ENCODE measurements around the gene CFAP210.

Gene CFAP210, protein sequence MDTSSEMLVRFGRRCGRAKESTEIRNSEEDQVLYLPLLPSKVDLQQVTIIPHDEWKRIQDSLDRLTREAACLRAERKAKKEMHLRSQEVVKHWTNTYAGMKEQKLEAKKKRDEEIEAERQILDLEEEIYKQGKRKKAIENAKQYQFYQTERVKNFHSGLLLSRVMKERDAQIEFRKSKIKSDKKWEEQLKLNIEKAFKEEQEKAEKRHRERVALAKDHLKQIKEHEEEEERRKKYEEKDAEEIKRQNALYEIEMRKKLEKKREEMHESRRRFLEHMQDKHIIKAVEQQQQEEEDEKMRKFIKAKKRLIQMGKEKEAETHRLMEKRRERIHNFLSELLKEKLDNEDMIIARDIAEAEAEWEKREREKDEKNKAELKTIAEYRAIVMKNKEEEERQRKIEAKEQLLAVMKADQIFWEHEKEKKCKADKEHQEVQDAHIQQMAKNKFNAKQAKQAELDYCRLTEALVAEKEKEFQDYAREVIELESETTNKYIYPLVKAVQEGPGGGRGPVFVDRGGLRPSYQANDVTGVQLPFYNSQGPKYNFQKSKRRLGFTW

DNA sequence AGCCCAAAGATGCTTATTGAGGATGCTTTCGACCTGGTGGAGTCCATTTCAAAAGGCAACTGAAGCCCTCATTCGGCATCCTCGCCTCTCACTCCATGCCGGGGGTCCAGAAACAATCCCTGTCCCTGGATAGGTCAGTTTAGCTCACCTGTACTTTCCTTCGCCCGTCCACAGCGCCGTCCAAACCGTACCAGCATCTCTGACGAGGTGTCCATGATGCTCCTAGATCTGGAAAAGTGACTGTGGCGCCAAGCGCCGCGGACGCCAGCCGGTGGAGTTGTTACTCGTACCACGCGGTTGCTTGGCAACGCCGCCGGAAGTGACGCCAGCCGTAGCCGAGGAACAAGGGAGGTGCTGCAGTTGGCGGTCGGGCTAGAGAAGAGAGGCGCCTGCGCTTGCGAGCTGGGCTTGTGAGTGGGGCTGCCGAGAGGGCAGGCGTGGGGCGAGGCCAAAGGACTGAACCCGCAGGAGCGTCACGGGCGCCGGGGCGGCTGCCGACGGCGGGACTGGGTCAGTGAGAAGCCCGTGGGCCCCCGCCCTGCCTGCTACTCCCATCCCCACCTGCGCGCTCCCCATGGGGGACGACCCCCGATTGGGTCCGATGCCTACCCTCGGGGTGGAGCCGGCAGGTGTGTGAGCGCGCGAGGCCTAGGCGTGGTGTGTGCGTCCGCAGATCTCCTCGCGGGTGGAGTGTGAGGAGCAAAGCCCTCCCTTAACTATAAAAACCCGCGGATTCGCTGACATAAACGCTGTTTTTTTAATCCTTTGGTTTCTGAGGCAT lies at the start of gene CFAP210, which contains the start of gene PHOSPHO2:
Gene CFAP210 (minus strand): TSS at position 293 of the 781 bp plus-strand sequence. CDS start 78 bp downstream, at position 215.
Gene PHOSPHO2 (plus strand): TSS at position 357 of the 781 bp plus-strand sequence. CDS start 6,503 bp downstream, outside the sequence.
- peak; percentile 97 to 99 for DNase-seq (ENCODE audit: low read depth in 1 of 2, low spot score in 1 of 2)

DNA sequence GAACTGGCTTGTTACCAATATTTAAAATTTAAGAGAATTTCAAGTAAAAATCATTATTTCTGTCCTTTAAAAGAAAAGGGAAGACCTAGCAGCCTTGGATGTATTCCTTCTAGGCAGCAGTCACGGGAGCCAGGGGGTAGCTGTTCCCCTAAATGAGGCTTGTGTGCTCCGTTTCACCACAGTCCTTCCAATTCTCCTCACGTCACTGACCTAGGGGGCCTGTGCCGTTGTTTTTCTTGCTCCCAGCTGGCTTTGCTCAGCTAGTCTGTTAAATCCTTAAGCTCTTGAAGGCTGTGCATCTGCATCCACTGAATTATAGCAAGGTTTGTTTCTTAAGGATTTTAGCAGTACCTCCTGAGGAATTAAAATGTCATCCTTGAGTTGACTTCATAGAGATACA lies 49.3 kb upstream of the CFAP210 start:
- no peak for DNase-seq (ENCODE audit: low read depth in 1 of 2, low spot score in 1 of 2)

DNA sequence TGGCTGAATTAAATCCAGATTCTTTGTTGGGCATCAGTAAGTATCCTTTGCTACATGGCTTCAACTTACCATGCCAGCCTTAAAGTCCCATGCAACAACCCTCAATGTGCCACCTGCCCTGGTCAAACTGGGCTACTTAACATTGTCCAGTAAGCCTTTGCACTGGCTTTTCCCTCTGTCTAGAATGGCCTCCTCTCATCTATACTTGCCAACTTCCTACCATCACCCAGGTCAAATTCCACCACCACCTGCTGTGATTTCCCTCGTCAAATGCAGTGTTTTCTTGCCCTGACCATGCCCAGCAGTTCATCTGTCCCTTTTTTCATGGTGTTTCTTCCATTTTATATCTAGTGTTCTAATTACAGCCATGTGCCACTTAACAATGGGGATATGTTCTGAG lies 45.1 kb upstream of the CFAP210 start:
- no peak for DNase-seq (ENCODE audit: low read depth in 1 of 2, low spot score in 1 of 2)

DNA sequence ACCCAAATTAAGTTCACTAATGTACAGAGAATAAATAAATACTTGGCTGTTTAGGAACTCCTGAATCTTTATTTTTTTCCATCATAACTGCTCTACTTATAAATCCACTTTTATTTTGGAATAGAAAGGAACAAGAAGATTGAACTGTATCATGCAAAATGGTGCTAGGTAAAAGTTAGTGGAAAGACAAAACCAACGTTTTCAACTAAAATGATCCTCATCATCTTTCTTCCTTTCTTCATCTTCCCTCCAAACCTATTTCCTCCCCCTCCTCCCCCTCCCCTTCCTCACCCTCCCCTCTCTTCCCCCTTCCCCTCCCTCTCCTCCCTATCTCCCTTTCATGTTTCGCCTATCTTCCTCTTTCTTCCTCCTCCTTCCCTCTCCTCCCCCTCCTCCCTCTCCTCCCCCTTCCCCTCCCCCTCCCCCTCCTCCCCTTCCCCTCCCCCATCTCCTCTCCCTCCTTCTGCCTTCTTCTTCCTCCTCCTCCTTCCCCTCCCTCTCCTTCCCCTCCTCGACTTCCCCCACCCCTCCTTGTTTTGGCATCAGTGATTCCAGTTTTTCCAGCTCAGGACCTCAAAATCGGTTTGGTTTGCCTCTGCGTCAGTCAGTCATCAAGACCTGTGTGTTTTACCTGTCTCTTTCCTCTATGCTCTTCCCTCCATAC lies 44.5 kb upstream of the CFAP210 start:
- no peak for DNase-seq (ENCODE audit: low read depth in 1 of 2, low spot score in 1 of 2)

DNA sequence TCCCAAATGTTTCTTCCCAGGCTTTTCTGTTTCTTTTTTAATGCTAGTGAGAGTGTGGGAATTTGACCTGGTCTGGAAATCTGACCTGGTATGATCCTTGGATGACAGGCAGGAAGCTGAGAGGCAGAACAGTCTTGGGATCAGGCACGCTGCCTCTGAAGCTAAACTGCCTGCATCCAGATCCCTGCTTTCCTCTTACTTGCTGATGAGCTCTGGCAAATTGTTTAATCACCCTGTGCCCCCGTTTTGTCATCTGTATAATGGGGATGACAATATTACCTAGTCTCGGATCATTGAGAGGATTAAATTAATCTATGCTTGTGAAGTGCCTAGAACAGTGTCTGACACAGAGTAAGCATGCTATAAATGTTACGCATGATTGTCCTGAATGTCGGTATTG lies 42.7 kb upstream of the CFAP210 start:
- no peak for DNase-seq (ENCODE audit: low read depth in 1 of 2, low spot score in 1 of 2)

DNA sequence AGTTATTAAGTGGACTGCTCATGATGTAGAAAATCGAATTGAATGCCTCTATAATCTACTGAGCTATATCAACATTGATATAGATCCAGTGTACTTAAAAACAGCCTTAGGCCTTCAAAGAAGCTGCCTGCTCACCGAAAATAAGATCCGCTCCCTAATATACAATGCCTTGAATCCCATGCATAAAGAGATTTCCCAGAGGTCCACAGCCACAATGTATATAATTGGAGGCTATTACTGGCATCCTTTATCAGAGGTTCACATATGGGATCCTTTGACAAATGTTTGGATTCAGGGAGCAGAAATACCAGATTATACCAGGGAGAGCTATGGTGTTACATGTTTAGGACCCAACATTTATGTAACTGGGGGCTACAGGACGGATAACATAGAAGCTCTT lies 41.4 kb upstream of the CFAP210 start:
- DNase-seq (ENCODE audit: low read depth in 1 of 2, low spot score in 1 of 2) = no peak

DNA sequence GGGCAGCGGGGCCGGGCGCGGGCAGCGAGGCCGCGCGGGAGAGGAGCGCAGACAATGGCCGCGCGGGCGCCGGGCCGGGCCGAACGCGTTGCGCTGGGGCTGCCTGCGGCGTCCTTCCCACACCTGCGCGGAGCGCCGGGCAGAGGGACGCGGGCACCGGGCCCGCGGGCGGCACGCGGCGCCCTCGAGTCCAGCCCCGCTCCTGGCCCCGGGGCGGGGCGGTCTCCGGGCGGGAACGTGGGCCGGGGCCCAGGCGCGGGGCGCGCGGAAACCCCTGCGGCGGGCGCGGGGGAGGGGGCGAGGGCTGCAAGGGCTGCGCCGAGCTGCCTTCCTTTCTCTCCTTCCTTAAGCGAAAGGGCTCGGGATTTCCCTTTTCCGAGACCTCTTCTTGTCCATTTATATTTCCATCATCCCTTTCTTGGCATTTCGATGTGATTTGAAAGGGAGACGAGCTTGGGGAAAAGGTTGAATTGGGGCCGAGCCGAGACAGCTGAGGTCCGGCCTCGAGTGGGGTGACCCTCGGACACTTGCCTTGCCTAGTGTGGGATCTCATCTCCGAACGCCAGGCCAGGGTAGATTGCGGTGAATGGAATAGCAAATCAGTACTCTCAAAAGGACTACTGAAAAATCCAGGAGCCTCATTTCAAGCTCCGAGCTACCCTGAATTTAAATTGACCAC lies 40.1 kb upstream of the CFAP210 start:
- DNase-seq (ENCODE audit: low read depth in 1 of 2, low spot score in 1 of 2) = no peak

DNA sequence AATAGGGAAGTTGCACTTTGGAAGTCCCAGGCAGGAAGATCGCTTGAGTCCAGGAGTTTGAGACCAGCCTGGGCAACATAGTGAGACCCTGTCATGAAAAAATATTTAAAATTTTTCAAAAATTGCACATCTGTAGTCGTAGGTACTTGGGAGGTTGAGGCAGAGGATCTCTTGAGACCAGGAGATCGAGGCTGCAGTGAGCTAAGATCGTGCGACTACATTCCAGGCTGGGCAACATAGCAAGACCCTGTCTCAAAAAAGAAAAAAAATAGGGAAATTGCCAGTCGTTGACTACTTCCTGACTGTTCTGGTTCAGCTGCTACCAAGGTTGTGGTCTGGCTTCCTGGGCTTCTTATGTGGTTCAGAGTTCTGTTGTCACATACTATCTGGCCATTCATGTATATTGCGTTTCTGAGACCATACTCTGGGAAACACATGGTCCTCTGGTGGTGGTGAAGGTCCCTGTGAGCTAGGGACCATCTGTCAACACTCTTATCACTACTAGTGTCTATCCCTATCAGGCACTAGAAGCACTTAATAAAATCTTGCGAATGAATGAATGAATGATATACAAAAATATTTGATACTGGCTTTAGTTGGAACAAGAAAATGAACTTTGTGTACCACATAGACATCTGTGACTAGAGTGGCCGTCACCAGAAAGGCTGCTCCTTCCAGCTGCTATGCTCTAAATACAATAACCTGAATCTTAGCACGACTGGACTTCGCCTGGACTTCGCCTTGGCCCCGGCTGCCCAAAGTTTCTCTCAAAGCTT lies 38.6 kb upstream of the CFAP210 start:
- no peak for DNase-seq (ENCODE audit: low read depth in 1 of 2, low spot score in 1 of 2)

DNA sequence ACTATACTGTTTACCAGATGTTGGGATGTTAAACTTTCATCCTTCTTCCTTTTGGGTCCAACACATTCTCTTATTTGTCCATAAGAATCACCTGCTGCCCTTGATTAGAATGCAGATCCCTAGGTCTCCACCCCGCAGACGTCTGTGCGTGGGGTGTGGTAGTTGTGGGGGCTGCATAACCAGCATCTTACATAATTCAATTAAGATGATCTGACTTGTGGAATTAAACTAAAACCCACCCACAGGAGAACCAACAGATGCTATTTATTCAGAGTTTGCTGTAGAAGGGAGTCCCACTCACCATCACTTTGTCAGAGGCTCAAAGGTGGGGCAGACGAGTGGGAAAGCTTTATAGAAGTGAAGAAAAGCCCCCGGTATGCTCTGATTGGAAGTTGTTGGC lies 37.9 kb upstream of the CFAP210 start:
- DNase-seq (ENCODE audit: low read depth in 1 of 2, low spot score in 1 of 2) = no peak

DNA sequence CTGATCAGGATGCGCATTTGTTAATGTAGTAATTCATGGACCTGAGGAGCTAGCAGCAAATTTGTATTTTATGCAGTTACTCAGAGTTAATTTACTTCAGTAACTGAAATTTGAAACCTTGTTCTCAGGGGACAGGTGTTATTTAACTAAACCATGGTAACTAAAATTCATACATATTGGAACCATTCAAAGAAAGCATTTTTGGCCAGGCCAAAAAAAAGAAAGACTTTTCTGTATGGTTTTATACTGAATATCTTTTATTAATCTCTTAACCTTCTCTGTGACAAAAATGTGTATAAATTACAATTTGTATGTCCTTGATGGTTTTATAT lies 35.0 kb upstream of the CFAP210 start:
- DNase-seq (ENCODE audit: low read depth in 1 of 2, low spot score in 1 of 2) = no peak

DNA sequence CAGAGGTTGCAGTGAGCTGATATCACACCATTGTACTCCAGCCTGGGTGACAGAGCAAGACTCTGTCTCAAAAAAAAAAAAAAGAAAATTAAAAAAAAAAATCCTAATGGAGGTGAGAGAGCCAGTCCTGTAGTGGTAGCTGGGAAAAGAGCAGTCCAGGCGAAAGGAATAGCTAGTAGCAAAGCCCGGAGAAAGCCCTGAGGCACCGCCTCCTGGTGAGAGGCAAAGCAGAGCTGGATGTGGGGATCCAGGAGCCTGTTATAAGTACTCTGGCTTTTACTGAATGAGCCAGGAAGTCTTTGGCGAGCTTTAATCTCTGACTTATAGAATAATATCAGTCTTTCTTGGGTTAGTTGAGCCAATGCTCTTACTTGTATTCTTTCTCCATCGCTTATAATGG lies 32.9 kb upstream of the CFAP210 start:
- no peak for DNase-seq (ENCODE audit: low read depth in 1 of 2, low spot score in 1 of 2)

DNA sequence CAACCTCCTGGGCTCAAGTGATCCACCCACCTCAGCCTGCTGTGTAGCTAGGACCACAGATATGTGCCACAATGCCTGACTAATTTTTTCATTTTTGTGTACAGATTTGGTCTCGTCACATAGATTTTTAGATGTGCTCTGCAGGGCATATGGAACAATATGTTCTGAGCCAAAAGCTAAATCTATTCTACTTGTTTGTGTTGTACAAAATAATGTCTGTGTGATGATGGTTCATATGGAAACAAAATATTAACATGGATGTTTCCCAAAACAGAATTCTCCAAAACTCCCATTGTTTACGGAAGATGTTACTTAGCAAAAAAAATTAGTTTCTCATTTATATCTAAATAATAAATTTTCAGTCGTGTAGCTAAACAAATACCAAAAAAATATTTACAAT lies 26.8 kb upstream of the CFAP210 start:
- DNase-seq (ENCODE audit: low read depth in 1 of 2, low spot score in 1 of 2) = no peak

DNA sequence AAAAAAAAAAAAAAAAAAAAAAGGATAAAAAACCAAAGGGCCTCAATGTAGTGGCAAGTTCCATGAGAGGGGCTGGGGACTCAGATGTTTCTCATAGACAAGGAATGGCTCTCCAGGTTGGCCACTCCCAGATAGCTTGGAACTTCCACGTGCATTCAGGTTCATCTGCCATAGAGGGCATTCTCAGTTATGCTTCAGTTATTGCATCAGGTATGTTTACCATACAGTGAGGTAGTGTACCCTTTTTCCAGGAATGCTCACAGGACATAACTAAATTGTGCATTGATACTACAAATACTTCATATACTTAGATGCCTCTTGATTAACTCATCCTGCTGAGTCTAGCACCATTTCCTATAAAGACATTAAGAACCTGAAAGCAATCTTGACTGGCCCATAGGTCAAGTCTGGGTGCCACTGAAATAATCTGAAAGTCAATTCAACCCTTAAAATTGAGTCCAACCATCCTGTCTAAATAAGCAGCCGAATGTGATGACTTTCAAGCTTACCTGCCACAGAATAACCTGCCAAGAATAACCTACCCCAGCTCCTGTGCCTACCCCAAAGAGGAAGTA lies 24.8 kb upstream of the CFAP210 start:
- DNase-seq (ENCODE audit: low read depth in 1 of 2, low spot score in 1 of 2) = no peak

DNA sequence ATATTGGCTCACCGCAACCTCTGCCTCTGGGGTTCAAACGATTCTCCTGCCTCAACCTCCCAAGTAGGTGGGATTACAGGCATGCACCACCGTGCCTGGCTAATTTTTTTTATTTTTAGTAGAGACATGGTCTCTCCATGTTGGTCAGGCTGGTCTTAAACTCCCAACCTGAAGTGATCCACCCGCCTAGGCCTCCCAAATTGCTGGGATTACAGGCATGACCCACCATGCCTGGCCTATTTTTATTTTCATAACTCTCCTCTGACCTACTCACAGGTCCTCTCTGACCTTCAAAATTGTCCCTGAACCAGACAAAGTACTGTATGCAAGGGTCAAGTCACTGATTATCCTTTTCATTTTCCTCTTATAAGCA lies 23.5 kb upstream of the CFAP210 start:
- no peak for DNase-seq (ENCODE audit: low read depth in 1 of 2, low spot score in 1 of 2)

DNA sequence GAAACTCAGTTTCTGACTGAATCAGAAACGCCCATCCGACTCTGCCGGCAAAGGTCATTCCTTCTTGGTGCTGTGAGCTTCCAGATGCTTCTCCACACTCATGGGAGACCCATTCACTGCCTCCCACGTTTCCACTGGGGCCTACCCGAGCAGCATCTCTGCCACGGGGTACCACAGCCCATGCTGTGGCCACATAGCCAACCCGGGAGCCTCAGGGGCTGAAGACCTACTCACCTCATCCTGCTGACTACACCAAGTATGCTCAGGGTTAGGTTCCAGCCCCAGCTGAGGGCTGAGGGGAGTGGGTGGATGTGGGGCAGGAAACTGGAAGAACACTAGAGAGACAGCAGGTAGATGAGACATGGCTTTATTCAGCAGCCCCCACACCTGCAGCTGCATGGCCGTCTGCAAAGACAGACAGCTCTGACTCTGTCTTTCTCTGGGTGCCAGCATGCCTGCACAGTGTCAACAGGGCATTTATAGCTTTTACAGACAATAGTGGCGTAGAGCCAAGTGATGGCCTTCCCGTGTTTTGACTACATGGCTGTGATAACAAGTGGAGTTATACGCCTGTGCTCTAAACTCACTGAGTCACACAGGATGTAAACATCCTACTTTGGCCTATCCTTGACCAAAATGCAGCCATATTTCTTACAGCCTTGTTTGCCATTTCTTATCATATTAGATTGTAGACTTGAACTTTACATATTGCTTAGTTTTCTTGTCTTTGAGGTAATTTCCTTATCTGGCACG lies 22.9 kb upstream of the CFAP210 start:
- no peak for DNase-seq (ENCODE audit: low read depth in 1 of 2, low spot score in 1 of 2)

DNA sequence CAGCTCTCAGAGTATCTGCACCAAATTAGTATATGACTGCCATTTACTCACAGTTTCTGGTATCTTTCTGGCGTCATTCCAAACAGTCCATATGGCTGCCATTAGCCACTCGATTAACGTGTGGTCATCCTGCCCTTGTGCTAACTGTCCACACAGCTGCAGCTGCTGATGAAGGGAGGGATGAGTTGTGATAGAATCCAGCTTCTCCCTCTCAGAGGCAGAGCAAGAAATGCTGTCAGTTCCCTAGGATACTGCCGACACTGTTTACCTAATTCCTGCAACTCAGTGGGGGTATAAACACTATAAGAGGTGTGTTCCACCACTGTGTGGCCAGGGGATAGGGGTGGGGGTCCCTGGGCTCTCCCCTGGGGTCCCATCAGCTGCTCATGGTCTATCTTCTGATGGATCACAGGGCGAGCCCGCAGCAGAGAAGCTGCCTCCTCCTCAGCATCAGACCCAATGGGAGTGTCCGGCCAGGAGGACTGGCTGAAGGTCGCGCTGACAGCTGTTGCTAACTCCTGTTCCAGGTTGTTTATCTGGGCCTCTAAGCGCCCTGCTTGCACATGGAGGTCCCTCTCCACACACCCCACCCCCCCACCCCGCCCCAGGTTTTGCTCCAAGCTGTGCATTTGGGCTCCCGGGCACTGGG lies 22.2 kb upstream of the CFAP210 start:
- DNase-seq (ENCODE audit: low read depth in 1 of 2, low spot score in 1 of 2) = no peak

DNA sequence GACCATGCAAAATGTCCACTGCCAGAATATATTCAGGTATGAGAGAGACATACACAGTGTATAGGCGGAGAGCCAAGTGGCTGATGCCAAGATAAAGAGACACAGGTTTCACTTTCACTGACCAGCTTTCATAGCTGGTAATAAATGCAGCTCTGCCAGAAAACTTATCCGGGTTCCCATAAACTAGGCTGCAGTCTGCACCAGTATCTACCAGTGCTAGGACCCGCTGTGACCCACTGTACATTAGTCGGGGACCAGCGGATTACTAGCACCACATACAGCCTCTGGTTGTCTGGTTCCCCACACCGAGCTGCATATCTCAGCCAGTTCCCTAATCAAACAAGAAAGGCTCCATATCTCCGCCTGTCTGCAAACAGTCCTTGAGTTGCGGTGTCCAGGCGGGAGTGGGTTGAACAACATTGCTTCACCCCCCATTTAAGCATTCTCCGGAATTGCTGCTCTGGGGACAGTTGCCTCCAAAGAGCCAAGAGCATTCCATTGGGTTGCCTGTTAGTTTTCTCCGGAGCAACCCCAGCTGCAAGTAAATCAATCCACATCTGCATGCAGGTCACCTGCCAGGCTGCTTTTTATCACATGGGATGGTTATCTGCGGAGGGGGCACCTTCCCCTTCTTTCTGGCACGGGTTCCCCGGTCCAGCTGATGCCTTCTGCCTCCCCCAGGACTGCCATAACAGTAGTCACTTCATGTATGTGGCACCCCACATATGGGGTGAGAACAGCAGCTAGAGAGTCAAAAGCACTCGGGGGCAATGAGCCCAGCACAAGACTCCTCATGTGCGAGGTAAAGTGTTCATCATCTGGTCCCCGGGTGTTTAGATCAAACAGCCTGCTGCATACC lies 21.4 kb upstream of the CFAP210 start:
- DNase-seq (ENCODE audit: low read depth in 1 of 2, low spot score in 1 of 2) = no peak

DNA sequence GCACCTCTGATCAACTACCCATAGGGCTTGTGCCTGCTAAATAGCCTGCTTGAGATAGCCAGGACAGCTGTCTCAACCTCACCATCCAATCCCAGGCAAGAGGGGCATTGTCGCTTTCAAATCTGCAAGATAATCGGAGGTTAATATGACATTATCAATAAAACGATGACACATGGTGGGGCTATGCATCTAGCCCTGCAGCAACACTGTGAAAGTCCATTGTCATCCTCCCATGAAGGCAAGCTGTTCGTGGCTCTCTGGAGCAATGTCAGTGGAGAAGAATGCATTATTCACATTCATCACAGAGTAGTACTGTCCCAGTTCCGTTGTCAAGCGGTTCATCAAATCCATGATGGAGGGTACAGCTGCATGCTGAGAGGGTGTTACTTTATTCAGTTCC lies 20.5 kb upstream of the CFAP210 start:
- DNase-seq (ENCODE audit: low read depth in 1 of 2, low spot score in 1 of 2) = no peak
